Loucy (cell line): ENCODE measurements around the gene DLGAP5.

Experiments used
- EZH2phosphoT487 ChIP-seq: fragments of 200-600 bp; IDR thresholded peaks from 2 replicates; pipeline ENCODE4 v1.6.1; 2018; ENCODE audit warnings: antibody characterized with exemption, mild to moderate bottlenecking, moderate library complexity, borderline replicate concordance
- TF ChIP-seq, protein P1 (sequence below): fragments of 200-600 bp; sonication (generic); conservative IDR thresholded peaks from 2 replicates; pipeline ENCODE4 v1.5.1; 2014; ENCODE audit warnings: mild to moderate bottlenecking, antibody characterized with exemption, low read length

DNA sequence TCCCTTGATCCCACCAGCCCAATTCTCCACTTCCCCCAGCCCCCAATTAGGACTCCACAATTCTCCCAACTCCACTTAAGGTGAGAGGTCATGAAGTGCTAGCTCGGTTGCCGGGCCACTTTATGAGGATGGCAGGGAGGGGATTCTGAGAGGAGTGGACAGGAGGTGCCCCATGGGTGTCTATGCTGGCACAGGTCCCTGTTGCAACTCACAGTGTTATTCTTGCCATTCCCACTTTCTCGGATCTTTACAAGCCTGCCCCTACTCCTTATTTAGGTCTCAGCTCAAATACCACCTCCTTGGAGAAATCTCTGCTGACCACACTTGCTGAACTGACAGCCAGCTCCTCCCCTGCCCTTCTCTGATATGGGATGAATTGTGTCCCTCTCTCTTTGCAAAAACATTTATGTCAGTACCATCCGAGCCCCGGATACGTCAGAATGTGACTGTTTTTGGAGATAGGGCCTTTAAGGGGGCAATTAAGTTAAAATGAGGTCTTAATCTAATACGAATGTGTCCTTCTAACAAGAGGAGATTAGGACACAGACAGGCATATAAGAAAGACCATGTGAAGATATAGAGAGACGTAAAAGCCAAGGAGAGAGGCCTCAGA is 66.5 kb downstream of the DLGAP5 start:
- TF ChIP-seq, protein P1, sequence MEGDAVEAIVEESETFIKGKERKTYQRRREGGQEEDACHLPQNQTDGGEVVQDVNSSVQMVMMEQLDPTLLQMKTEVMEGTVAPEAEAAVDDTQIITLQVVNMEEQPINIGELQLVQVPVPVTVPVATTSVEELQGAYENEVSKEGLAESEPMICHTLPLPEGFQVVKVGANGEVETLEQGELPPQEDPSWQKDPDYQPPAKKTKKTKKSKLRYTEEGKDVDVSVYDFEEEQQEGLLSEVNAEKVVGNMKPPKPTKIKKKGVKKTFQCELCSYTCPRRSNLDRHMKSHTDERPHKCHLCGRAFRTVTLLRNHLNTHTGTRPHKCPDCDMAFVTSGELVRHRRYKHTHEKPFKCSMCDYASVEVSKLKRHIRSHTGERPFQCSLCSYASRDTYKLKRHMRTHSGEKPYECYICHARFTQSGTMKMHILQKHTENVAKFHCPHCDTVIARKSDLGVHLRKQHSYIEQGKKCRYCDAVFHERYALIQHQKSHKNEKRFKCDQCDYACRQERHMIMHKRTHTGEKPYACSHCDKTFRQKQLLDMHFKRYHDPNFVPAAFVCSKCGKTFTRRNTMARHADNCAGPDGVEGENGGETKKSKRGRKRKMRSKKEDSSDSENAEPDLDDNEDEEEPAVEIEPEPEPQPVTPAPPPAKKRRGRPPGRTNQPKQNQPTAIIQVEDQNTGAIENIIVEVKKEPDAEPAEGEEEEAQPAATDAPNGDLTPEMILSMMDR = no peak
- TF ChIP-seq EZH2phosphoT487 = no peak
